ENCODE data around the gene TRIO. TPM values are rescaled to one million over a fixed set of nuclear protein-coding genes. Genes with fewer than 3 reads are reported as not detected.

The TRIO gene
- total RNA-seq, 1 donor, result 410 TPM

DNA sequence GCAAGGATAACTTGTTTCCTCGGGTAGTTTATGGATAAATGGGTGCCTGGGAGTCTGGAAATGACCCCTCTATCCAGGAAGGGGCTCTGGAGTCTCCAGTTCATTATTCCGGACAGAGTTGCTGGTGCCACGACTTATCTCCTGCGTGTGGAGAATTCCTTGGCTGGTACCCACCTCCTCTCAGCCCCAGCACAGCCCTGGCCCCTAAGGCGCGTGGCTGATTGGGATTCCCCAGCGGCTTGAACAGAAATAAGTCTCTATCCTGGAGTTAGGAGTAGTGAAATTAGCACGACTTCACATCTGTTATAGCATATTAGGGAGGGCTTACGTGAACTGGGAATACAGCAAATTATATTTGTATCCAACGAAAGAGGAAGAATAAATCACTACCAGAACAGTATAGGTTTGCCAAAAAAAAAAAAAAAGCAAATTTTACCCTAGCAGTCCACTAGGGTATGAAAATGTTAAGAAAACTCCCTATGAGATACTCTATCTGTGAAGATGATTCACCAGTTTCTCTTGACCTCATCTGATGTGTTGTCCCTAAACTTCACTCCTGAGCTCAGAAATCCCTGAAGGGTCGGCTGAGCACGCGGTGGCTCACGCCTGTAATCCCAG, 265.9 kb downstream of the TRIO start:
- DNase-seq (ENCODE audit: low read depth), result peak; percentile 30
- no peak overlapping the region for H3K4me3 ChIP-seq (ENCODE audit: low read depth, low read length)
- TF ChIP-seq CTCF (IDR thresholded peaks at IDR 0.05; ENCODE audit: insufficient read depth, low read depth, low read length), result peak; percentile 6

GRCh38 chr5:14410068-14410393, 266.9 kb downstream of the TRIO start:
- DNase-seq (ENCODE audit: low read depth), result no peak
- no peak overlapping the region for H3K4me3 ChIP-seq (ENCODE audit: low read depth, low read length)
- TF ChIP-seq CTCF (IDR thresholded peaks at IDR 0.05; ENCODE audit: insufficient read depth, low read depth, low read length), result no peak

- H3K4me3 ChIP-seq (ENCODE audit: low read depth, low read length), result no peak overlapping the region
- DNase-seq (ENCODE audit: low read depth), result peak; percentile 79
- TF ChIP-seq CTCF (IDR thresholded peaks at IDR 0.05; ENCODE audit: insufficient read depth, low read depth, low read length), result peak; percentile 8
Measured at GRCh38 chr5:14410394-14411201, 267.5 kb downstream of the TRIO start.

DNA sequence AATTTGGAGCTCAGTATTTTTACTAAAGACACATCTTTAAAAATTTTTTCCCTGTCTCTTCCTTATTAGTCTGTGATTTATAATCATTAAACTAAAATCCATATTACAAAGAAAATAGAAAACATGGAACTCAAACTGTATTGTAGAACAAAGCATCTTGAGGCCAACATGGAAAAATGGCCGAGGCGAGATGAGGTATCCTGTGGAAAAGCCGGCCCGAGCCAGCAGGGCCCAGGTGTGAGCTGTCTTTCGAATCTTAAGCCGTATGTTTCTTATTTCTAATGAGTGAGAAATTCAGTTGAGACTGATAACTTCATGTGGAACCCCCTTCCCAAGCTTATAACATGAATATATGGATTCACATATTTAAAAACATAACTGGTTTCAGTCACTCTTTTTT, 268.1 kb downstream of the TRIO start:
- no peak overlapping the region for H3K4me3 ChIP-seq (ENCODE audit: low read depth, low read length)
- no peak for DNase-seq (ENCODE audit: low read depth)
- TF ChIP-seq CTCF (IDR thresholded peaks at IDR 0.05; ENCODE audit: insufficient read depth, low read depth, low read length), result no peak

DNA sequence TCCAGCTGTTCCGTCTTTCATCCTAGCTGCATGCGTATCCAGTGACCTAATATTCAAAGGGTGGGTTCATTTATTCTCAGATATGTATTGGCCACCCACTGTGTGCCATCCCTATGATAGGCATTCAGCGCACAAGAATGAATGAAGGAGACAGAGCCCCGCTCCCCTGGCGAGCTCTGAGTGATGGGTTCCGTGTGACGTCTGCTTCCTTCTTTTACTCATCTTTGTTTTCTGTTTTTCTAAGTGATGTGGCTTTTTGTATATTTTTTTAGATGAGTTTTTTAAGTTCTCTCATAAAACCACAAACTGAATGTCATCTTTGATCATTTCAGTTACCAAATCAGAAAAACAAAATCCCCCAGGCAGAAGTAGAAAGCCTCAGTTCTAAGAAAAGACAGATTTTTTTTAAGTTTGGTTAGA, 270.2 kb downstream of the TRIO start:
- no peak for TF ChIP-seq CTCF (IDR thresholded peaks at IDR 0.05; ENCODE audit: insufficient read depth, low read depth, low read length)
- DNase-seq (ENCODE audit: low read depth), result no peak
- no peak overlapping the region for H3K4me3 ChIP-seq (ENCODE audit: low read depth, low read length)

DNA sequence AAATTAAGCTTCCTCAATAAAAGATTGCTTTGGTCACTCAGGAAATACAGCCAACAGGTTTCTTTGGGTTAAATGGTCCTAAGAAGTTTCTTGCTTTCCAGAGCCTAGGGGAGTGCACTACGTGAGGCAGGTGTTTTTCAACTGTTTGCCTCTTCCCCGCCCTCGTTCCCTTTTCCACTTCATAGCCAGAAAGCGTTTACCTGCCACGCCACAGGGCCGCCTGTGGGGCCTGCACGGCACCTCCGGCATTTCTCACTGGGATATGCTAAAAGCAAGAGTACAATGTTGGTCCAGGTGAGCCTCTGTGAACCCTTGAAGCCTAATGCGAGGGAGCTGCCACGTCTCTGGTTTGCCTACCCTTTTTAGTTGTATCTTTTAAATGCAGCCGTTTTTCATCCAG, 270.9 kb downstream of the TRIO start:
- no peak overlapping the region for H3K4me3 ChIP-seq (ENCODE audit: low read depth, low read length)
- no peak for DNase-seq (ENCODE audit: low read depth)
- TF ChIP-seq CTCF (IDR thresholded peaks at IDR 0.05; ENCODE audit: insufficient read depth, low read depth, low read length), result no peak
